ENCODE results near the gene EBF3.

The EBF3 gene

DNA sequence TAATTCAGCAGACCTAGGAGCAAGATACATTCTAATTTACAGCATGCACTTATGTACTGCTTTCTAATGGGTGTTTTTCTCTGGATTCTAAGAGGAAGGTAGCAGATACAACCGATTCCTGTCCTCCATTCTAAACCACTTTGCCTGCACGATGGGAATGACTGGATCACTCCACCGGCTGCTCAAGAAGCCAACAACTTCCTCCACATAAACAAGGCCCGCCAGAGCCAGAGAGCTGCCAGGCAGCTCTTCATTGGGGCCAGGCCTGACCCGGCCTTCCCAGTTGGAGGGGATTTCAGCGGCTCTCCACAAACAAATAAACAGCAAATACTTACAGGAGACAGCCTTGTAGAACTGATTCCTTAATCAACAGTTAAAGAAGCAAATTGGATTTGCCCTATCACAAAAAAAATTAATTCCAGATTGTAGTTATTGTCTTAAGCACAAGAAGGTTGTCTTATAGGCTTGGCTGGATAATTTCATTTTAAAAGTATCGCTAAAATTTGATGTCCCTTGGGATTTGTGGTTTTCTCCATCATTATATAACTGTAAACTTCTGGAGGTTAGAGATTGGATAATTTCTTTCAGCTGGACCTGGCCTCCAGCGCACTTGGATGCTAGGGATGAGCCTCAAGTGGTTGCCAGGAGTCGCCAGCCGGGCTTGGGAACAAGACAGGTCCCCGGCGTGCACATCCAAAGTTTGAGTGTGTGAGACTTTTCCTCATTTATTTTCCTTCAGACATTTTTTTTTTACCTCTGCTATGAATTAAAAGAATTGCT, 20.9 kb downstream of the EBF3 start:
- no peak for DNase-seq

DNA sequence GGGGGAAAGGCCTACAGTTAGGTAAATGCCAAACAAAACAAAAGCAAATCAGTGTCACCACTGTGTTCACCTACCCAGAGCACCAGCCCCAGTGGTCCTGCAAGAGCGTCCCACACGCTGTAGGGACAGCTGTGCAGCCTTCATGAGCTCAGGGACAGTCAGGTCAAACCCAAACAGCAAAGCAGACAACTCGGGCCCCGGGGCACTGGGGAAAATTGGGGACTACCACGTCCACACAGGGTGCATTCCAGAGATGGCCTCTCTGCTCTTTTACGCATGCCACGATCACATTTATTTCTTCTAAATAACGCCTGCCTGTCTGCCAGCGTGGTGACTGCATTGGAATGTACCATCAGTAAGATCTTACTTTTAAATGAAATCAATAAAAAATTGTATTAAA, 21.7 kb downstream of the EBF3 start:
- no peak for DNase-seq

DNA sequence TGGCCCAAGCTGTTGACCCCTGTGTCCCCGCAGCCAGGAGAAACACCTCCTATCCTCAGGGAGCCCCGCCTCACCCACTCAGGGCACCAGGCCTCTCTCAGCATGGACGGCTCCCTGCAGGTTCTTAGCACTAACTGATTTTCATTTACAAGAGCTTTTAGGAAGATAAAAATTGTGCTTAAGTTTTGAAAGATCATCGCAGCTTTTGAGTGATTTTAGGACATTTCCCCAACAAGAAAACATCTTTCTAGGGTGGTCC, 22.1 kb downstream of the EBF3 start:
- no peak for DNase-seq

DNA sequence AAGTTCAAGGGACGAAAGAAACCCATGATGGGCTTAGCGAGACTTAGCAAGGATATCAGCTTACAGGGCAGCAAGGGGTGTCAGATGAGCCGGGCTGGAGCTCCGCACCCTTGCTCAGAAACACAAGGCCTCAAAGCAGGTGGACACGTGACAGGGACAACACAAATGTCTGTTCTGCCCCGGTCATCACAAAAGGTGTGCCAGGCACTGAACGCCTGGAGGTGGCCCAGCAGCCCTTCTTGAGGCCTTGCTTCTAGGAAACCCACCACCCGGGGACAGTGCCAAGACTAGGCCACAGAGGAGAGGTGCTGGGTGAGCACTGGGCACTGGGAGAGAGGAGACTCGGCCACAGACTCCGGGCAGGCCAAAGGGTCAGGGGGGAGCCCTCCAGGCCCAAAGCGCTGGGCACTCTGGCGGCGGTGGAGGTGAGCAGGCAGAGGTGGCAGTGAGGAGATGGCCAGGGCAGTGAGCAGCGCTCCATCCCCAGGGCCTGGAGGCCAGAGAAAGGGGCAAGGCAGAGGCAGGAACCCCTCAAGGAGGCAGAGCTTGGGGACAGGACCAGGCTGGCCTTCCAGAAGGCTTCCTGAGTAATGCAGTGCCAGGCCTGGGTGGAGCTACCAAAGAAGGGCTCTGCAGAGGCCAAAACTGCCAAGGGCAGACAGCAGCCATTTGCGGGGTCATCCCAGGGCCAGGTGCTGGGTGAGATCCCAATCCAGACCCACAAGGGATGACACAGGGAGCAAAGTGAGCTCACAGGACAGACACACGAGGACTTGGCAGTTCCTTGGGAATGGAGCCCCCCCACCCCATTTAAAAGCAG, 22.7 kb downstream of the EBF3 start:
- no peak for DNase-seq

DNA sequence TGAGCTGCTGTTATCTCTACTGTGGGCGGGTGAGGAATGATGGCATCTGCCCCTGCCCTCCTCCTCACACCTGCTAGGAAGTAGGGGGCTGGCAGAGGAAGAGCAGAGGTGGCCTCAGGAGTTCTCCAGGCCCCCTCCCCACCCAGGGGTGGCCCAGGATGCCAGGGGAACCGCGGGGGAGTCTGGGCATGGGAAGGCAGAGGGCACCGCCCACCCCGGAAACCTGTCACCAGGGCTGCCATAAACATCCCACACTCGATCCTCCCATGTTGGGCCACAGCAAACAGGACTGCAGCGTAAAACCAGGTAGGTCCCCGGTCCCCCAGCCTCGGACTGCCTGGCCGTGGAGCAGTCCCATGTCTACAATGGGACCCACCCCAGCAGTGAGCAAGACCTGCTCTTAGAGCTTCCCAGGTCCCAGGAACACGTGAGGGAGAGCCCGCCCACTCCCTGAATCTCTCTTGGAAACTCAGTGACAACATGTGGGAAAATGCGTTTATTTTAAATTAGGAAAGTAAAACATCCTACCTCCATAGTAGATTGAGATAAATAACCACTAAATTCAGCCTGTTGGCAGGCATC, 23.4 kb downstream of the EBF3 start:
- DNase-seq: no peak

DNA sequence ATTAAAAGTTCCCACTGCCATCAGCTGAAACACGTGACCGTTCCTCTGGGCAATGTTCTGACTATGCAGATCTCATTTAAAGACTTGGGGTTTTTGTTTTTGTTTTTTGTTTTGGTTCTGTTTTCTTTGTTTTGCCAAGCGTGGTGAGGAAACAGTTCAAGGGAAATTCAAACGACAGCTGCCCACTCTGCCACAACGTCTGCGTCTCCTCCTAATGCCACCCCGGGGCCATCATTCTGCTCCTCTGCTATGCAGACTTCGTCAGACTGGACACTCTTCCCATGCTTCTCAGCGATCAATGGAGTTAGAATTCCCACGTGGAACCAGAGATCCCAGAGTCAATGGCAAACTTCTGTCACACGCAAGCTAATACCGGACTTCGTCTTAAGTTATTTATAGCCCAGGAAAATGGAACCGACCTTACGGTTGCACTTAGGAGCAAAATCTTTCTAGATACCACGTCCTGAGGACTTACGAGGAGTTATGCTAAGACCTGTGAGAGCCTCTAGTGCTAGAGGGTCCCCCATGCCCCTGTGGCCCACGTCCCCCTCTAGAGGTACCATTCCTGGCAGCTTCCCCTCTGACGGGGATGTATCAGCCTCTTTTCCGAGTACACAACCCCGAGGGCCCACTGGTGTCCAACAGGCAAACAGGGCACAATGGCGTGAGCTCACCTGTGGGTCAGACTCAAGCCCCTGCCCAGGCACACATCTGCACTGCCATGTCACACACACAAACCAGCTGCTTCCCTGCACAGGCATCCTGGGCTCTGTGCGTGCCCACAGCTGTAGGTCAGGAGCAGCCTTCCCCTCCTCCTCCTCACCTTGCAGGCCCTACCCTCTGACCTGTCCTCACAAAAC, 24.4 kb downstream of the EBF3 start:
- no peak for DNase-seq

DNA sequence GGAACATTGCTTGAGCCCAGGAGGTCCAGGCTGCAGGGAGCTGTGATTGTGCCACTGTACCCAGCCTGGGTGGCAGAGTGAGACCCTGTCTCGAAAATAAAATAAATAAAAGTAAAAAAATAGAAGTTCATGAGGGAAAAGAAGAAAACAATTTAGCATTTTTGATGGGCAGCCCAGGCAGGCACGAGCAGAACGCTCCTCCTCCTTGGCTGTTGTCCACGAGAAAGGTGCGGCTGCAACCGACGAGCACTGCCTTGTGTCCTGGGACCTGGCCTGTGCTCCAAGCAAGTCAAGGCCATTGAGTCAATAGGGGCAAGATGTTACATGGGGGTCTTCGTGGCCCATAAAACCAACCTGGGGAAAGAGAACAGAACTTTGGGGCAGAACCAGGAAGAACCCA, 25.6 kb downstream of the EBF3 start:
- no peak for DNase-seq

DNA sequence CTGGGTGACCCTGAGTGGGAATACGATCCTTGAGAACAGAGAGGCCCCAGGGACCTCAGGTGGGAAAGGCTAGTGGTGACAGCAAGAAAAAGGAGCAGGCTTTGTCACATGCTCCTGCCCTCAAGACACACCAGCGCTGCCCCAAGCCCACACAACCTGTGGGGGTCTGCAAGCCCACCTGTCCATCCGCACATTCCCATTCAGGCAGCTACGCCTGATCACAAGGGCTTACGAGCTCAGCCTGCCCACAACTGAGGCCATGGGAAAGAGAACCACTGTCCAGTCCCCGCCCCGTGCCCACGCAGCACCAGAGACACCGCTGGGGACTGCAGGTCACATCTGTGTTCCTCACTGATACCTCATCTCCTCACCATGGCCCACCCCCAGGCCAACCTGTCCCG, 26.7 kb downstream of the EBF3 start:
- DNase-seq: no peak

DNA sequence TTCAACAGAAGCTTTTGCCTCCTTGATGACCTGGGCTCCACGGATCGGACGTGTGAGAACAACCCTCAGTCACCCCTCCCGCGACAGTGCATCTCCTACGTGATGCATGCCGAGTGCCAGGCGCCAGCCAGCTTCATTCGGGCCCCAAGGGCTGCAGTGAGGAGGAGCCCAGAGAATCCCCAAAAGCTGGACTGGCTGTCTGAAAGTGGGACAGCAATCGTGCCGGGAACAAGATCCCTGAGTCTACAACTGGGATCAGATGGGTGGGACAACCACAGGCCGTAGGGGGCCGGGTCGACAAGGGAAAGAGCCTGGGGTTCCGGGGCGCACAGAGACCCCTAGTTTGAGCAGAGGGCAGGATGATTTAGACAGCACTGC, 27.2 kb downstream of the EBF3 start:
- DNase-seq: no peak

DNA sequence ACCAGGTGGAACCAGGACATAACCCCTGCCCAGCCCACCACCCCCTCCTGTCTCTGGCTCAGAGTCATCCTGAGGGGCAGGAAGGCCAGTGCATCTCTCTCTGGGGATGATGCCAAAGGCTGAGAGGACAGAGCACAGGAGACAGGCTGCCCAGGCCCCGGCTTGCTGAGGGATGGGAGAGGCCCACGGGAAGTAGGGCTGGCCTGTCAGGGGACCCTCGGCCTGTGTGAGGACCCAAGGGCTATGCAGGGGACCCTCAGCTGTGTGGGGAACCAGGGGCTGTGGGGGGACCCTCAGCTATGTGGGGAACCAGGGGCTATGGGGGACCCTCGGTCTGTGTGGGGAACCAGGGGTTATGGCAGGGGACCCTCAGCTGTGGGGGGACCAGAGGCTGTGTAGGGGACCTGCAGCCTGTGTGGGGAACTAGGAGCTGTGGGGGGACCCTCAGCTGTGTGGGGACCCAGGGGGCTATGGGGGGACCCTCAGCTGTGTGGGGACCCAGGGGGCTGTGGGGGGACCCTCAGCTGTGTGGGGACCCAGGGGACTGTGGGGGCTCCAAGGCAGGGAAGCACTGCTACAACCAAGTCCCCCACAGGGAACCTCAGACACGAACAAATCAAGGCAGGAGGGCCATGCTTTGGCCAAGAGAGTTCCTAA, 27.7 kb downstream of the EBF3 start:
- DNase-seq: no peak

DNA sequence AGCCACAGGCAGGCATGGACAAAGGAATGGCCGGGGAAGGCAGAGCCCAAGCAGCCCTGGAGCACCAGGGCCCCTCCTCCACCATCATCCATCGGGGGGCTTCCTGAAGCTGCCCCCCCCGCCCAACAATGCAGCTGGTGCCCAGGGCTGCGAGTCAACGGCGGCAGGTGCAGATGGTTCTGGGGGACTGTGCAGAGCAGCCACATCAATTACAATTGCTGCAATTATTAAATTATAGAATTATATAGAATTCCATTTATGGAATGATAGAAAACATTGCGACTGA, 28.3 kb downstream of the EBF3 start:
- no peak for DNase-seq

DNA sequence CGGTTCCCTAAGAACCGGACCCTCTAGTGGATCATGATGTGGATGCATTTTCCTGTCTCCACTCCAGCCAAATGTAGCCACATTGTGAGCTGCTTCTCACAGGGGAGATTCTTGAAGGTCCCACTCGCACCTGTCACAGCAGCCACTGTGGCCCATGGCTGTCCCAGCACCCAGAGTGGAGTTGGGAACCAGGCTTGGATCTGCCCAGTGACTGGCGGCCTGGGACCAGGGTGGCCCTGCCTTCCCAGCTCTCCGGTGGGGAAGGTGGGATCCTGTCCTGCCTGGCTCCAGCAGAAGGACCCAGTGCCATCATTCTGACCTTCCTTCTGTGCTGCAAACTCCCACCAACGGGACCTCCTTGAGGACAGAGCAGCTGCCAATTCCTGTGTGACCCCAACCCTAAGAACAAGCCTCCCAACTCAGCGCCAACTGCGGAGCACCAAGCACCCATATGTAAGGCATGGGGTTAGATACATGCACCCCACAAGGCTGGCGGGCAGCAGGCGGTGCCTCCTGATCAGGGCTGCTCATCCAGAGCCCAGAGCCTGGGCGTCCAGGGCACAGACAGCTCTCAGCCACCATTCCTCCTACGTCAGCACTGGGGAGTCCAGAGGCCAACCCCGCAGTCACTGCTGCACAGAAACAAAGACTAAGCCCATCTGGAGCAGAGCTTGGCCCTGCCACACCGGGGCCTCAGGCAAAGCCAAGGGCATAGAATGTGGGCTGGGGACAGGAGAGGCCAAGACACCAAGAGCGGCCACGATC, 28.8 kb downstream of the EBF3 start:
- no peak for DNase-seq

DNA sequence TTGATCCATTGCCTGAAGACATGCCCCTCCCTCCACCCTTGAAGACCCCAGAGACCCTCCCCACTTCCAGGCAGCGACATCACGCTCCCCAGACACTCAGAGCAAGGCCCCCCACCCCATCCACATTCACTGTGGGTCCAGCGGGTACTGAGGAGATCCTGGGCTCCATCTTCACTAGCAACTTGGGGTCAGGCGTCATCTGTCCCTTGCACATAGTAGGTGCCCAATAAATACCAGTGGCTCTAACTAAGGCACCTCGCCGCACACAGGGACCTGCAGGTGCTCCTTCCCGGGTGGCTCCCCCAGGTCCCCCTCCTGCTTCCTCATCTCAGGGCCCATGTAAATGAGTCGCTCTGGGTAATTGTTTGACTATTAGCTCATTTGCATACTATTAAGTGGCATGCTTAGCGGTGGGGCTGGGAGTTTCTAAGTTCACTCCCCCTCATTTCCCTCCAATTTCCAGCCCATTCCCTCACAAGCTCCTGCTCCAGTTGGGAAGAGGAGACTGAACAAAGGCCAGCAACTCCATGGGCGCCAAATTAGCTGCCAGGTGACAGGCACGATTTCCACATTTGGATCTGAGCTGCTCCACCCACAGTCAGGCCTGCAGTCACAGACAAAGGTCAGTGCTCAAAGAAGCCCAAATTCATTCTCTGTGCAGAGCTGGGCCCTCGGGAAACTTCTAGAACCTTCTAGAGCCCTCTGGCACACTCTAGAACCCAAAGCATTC, 29.7 kb downstream of the EBF3 start:
- DNase-seq: no peak

DNA sequence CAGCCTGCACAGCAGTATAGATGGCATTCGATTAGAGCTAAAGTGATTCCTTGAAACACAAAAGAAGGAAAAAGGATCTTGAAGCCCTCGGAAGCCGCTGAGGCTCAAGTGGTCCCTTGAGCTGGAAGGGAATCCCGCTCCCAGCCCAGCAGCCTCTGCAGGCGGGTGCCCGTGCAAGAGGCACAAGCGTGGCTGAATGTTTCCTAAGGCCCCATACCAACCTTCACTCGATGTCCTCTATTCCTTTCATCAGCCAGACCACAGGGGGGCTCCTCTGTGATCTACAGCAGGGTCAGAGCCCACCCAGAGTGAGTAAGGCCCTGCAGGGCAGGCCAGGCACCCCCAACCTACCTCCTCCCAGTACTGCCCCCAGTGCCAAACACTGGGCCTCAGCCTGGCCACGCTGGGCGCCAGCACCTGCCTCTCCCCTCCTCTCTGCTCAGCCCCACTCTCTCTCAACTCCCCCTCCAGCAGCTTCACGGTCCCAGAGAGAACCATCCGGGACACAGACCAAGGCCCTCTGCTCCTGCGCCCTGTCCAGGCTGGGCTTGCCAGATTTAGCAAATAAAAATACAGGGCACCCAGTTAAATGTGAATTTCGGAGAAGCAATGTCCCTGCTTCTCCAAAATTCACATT, 30.5 kb downstream of the EBF3 start:
- no peak for DNase-seq

DNA sequence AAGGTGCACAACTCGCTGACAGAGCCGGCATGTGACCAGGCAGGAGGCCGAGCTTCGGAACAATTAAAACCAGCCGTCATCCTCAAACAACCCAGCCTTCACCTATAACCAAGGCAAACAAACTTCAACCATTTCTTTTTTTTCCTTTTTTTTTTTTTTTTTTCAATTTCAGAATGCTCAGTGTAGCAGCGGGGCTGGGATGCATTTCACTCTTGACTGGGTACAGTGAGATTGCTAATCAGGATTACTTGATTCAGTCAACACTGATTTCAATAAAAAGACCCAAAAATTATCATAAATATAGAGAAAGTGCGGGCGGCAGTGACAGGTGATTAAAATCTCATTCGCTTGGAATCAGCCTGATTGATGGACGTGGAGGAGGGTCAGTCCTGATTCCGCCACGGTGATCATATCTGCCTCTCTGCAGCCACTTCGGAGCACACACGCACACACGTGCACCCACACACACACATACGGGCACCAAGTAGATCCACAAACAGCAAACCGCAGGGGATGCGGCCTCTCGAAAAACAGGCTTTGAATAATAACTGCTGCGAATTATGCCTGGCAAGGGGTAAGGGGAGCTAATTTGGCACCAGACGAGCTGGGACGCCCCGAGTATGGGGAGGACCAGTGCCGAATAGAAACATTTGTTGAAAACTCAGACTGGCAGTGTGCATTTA, 31.2 kb downstream of the EBF3 start:
- no peak for DNase-seq

DNA sequence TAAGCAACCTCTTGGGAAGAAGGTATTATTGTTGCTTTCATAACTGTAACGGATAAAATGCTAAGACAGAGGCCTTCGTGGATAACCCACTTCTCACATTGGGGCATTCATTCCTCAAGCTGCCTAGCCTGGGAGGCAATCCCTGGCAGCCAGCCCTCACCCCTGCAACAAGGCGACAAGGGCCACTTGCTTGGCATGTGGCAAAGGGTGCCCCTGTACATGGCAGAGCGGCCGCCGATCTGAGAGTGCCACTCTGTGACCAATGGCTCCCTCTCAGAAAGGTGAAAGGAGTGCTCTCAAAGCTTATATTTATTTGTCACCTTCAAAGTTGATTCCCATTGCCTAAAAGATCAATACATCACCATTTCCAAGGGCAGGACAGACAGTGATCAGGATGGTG, 31.9 kb downstream of the EBF3 start:
- DNase-seq: no peak

DNA sequence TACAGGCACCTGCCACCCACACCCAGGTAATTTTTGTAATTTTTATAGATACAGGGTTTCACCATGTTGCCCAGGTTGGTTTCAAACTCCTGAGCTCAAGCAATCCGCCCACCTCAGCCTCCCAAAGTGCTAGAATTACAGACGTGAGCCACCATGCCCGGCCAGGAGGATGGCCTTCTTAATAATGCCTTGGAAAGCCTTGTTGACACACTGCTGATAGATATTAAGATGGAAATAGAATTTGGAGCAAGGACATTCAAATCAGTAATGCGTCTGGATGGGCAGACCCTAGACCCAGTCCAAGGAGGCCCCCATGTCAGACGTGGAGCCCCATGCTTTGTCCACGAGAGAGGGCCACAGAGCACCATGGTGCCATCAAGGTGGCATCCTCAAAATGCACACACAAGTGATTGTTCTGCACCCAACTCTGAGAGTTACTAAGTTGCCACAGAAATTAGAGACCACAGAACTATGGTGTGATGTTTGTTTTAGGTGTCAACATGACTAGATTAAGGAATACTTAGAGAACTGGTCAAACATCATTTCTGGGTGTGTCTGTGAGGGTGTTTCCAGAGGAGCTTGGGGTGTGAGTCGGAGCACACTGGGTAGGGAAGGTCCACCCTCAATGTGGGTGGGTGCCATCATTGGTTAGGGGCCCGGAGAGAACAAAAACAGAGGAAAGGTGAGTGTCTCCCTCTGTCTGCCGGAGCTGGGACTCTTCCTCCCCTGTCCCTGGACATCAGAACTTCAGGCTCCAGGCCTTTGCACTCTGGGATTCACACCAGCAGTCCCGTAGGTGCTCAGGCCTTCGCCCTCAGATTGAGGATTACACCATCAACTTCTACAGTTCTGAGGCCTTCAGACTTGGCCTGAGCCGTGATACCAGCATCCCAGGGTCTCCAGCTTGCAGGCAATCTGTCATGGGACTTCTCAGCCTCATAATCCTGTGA, 34.5 kb downstream of the EBF3 start:
- no peak for DNase-seq

DNA sequence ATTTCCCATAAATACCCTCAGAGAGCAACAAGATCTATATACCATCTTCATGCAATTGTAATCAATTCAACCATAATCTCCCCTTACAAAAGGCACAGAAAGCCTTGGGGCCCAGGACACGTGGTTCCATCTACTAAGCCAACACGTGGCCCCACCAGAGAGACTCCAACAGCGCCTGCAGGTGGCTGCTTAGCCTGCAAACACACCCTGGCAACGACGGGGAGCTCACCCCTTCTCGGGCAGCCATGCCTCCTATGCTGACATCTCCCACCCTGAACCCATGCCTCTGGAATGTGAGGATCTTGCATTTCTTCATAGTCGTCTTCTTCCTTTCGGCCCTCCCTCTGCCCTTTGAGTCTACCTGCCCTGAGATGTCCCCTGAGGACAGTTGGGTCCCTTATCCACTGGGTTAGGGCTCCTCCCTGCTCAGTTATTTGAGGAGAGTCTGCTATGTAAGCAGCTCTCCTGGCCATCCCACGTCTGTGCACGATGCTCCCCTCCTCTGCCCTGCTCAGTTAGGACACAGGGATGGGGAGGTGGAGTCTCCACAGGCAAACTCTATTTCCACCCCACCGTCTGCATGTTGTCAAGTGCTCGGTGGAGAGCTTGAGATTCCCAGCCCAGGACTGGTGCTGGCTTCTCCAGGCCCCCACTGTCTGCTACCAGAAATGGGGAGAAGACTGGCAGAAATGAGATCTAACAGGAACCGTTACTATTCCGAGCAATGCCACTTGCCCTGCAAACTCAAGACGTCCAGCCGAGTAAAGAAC, 36.5 kb downstream of the EBF3 start:
- no peak for DNase-seq
